SU-DHL-6 (cell line): ENCODE measurements around the gene CCL4.

Experiments
- H2AFZ ChIP-seq: fragments of 200-600 bp; sonication (generic); 2 replicates; pipeline ENCODE4 v1.6.1; 2014; ENCODE audit warnings: low read depth, mild to moderate bottlenecking, moderate library complexity, mixed read lengths, antibody characterized with exemption, low read length; ENCODE audit not compliant: severe bottlenecking
- H3F3A ChIP-seq: fragments of 200-600 bp; shearing (Covaris generic); 2 replicates; pipeline ENCODE4 v1.6.0; 2016; ENCODE audit warnings: antibody characterized with exemption, mild to moderate bottlenecking; ENCODE audit not compliant: insufficient read depth
- H3K27ac ChIP-seq: fragments of 200-600 bp; sonication (generic); 2 replicates; pipeline ENCODE4 v1.5.1; 2016; ENCODE audit warnings: low read depth, mild to moderate bottlenecking, low read length, moderate library complexity, mixed read lengths
- H3K27me3 ChIP-seq: fragments of 200-600 bp; sonication (generic), shearing (Covaris generic); 2 replicates; pipeline ENCODE4 v1.6.0; 2014; ENCODE audit warnings: mild to moderate bottlenecking, low read length
- H3K36me3 ChIP-seq: fragments of 200-600 bp; sonication (generic); 2 replicates; pipeline ENCODE4 v1.6.1; 2014; ENCODE audit warnings: mild to moderate bottlenecking, low read length, mixed read lengths
- H3K4me2 ChIP-seq: fragments of 300-600, 200-600 bp; shearing (Covaris generic), sonication (generic); 2 replicates; pipeline ENCODE4 v1.6.0; 2014; ENCODE audit warnings: low read length, low read depth, mild to moderate bottlenecking; ENCODE audit not compliant: poor library complexity, severe bottlenecking
- H3K4me3 ChIP-seq: fragments of 200-600 bp; sonication (generic); 2 replicates; pipeline ENCODE4 v1.5.1; 2014; ENCODE audit warnings: antibody characterized with exemption, low read length, mild to moderate bottlenecking, mixed read lengths; ENCODE audit not compliant: insufficient read depth, poor library complexity, severe bottlenecking
- H3K79me2 ChIP-seq: fragments of 200-600 bp; sonication (generic); 2 replicates; pipeline ENCODE4 v1.6.1; 2014; ENCODE audit warnings: mild to moderate bottlenecking, low read length, moderate library complexity; ENCODE audit not compliant: insufficient read depth
- H3K9ac ChIP-seq: fragments of 200-600 bp; sonication (generic); 2 replicates; pipeline ENCODE4 v1.7.0; 2014; ENCODE audit warnings: mild to moderate bottlenecking, low read length
- H3K9me2 ChIP-seq: fragments of 200-600 bp; sonication (generic); replicated peaks from 2 replicates; pipeline ENCODE4 v1.6.1; 2014; ENCODE audit warnings: low read length; ENCODE audit not compliant: insufficient read depth
- H3K9me3 ChIP-seq: fragments of 200-600 bp; sonication (generic); 2 replicates; pipeline ENCODE4 v1.6.1; 2014; ENCODE audit warnings: low read length, mixed read lengths; ENCODE audit not compliant: insufficient read depth
- H4K20me1 ChIP-seq: fragments of 200-600 bp; sonication (generic); 2 replicates; pipeline ENCODE4 v1.6.1; 2014; ENCODE audit warnings: low read depth, mild to moderate bottlenecking, antibody characterized with exemption, low read length, moderate library complexity, mixed read lengths
- EZH2phosphoT487 ChIP-seq: fragments of 200-600 bp; sonication (generic), shearing (Covaris generic); conservative IDR thresholded peaks from 2 replicates; pipeline ENCODE4 v1.6.1; 2018; ENCODE audit warnings: mild to moderate bottlenecking, antibody characterized with exemption, low read length, moderate library complexity, mixed read lengths
- TF ChIP-seq, protein P1 (sequence below): fragments of 200-600 bp; sonication (generic); IDR thresholded peaks from one replicate; pipeline ENCODE4 v1.5.1; 2017; ENCODE audit warnings: antibody characterized with exemption, mild to moderate bottlenecking, low read length, moderate library complexity; ENCODE audit not compliant: insufficient read depth, poor library complexity, severe bottlenecking

Gene CCL4

DNA sequence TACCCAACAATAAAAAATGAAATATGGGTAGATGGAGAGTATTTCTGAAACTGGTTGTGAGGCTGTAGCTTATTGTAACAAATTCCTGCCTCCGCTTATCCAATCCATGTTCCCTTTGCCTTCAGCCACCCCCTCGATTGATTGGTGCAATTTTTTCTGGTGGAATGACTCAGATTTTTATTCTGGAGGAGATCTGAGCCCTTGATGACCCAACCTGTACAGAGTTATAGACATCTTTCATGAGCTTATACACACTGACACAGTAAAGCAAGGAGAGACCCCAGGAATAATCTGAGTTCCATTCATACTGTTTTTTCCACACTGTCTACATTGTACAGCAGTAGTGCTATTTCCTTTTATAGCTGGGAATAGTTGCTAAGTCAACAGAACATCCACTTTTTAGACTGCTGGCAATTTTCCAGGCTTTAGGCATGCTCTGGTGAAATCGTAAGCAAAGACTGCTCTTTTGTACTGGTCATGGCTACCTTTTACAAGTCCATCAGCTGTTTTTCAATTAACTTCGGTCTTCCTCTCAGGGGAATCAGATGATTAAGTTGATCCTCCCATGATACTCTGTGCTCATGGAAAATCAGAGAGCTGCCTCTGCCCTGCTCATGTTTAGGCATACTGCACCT lies 30.1 kb downstream of the CCL4 start:
- H3K9ac ChIP-seq, result no peak overlapping the region

DNA sequence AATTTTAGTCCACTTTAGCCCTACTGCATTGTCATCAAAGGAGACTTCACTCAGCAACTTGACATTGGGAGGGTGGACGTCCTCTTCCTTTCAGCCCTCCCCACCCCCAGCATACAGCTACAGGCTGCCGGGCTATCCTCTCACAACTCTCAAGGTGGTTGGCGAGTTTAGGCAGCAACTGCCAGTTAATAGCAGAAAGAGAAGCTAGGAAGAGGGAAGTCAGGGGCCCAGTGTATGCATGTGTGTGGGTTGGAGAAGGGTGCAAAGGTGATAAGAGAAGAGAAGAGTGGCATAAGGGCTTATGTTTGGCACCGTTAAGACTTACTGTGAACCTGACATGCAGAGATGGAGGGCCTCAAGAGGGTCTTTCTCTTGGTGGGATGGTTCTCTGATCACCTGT lies 31.8 kb downstream of the CCL4 start:
- Histone ChIP-seq H3K36me3 (no peaks in the 10 kb centered on the region), H3K27ac (no peak overlapping the region), H3K4me2 (no peak overlapping the region), H3K27me3 (no peaks in the 10 kb centered on the region), H3K9me3 (no peaks in the 10 kb centered on the region), H4K20me1 (no peaks in the 10 kb centered on the region), H2AFZ (no peak overlapping the region), H3K9me2 (no peaks in the 10 kb centered on the region), H3K4me3 (no peak overlapping the region), H3F3A (no peaks in the 10 kb centered on the region), H3K79me2 (no peaks in the 10 kb centered on the region), H3K9ac (no peak overlapping the region)
- TF ChIP-seq, protein P1, sequence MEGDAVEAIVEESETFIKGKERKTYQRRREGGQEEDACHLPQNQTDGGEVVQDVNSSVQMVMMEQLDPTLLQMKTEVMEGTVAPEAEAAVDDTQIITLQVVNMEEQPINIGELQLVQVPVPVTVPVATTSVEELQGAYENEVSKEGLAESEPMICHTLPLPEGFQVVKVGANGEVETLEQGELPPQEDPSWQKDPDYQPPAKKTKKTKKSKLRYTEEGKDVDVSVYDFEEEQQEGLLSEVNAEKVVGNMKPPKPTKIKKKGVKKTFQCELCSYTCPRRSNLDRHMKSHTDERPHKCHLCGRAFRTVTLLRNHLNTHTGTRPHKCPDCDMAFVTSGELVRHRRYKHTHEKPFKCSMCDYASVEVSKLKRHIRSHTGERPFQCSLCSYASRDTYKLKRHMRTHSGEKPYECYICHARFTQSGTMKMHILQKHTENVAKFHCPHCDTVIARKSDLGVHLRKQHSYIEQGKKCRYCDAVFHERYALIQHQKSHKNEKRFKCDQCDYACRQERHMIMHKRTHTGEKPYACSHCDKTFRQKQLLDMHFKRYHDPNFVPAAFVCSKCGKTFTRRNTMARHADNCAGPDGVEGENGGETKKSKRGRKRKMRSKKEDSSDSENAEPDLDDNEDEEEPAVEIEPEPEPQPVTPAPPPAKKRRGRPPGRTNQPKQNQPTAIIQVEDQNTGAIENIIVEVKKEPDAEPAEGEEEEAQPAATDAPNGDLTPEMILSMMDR, result no peak
- no peak for TF ChIP-seq EZH2phosphoT487

More for the DNA sequence above, 30.1 kb downstream of the CCL4 start:
- H3K4me2 ChIP-seq, result no peak overlapping the region
- H4K20me1 ChIP-seq, result no peaks in the 10 kb centered on the region
- no peak overlapping the region for H3K27ac ChIP-seq
- no peaks in the 10 kb centered on the region for H3K9me3 ChIP-seq
- H2AFZ ChIP-seq, result no peak overlapping the region
- H3K27me3 ChIP-seq, result no peaks in the 10 kb centered on the region
- no peaks in the 10 kb centered on the region for H3F3A ChIP-seq
- H3K36me3 ChIP-seq, result no peaks in the 10 kb centered on the region
- TF ChIP-seq, protein P1, result no peak
- no peak for TF ChIP-seq EZH2phosphoT487
- H3K79me2 ChIP-seq, result no peaks in the 10 kb centered on the region
- no peaks in the 10 kb centered on the region for H3K9me2 ChIP-seq
- H3K4me3 ChIP-seq, result no peak overlapping the region

DNA sequence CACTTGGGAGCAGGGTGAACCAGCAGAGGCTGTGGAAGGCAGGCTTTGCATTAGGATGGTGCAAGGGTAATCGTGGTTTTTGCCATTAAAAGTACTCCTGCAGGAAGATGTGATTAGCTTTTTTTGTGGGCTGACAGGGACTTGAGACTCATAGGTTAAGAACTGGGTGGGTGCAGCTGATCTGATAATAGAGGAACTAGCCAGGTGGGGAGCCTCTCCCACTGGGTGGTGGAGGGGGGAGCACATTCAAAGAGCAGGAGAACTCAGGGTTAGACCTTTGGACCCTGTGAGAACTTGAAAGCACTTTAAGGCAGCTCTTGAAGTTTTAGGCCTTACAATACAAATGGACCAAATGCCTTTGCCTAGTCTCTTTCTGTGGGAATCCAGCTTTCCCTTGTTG lies 32.4 kb downstream of the CCL4 start:
- H2AFZ ChIP-seq, result no peak overlapping the region
- H3K4me2 ChIP-seq, result no peak overlapping the region
- no peak overlapping the region for H3K4me3 ChIP-seq
- H3K27me3 ChIP-seq, result no peaks in the 10 kb centered on the region
- no peaks in the 10 kb centered on the region for H3K9me2 ChIP-seq
- no peak overlapping the region for H3K27ac ChIP-seq
- TF ChIP-seq, protein P1, result no peak
- TF ChIP-seq EZH2phosphoT487, result no peak
- no peaks in the 10 kb centered on the region for H3K36me3 ChIP-seq
- no peaks in the 10 kb centered on the region for H3K9me3 ChIP-seq
- no peaks in the 10 kb centered on the region for H3F3A ChIP-seq
- H3K79me2 ChIP-seq, result no peaks in the 10 kb centered on the region
- no peak overlapping the region for H3K9ac ChIP-seq
- H4K20me1 ChIP-seq, result no peaks in the 10 kb centered on the region

DNA sequence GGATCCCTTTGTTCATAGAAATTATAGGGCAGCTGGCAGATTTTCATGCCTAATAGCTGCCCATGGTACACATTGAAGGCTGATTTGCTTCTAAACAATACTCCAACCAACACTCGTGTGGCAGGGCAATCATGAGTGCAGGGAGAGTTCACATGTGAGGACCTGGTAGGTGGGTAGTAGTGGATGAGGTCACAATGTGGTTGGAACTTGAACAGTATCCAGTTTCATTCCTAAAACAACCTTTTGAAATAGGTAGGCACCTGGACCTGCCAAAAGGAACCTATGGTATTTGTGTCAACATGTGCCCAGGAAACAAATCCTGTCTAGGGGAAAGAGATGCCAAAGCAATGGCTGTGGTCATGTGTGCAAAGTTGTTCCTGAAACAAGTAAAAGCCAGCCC lies 32.8 kb downstream of the CCL4 start:
- no peak overlapping the region for H3K4me3 ChIP-seq
- no peaks in the 10 kb centered on the region for H3K9me2 ChIP-seq
- H3K9ac ChIP-seq, result no peak overlapping the region
- no peak overlapping the region for H2AFZ ChIP-seq
- H4K20me1 ChIP-seq, result no peaks in the 10 kb centered on the region
- no peaks in the 10 kb centered on the region for H3K27me3 ChIP-seq
- no peak overlapping the region for H3K4me2 ChIP-seq
- H3K9me3 ChIP-seq, result no peaks in the 10 kb centered on the region
- TF ChIP-seq, protein P1, result no peak
- TF ChIP-seq EZH2phosphoT487, result no peak
- no peak overlapping the region for H3K27ac ChIP-seq
- H3F3A ChIP-seq, result no peaks in the 10 kb centered on the region
- no peaks in the 10 kb centered on the region for H3K79me2 ChIP-seq
- H3K36me3 ChIP-seq, result no peaks in the 10 kb centered on the region
